Measurements from ENCODE around the gene IMPG2.

IMPG2 gene

DNA sequence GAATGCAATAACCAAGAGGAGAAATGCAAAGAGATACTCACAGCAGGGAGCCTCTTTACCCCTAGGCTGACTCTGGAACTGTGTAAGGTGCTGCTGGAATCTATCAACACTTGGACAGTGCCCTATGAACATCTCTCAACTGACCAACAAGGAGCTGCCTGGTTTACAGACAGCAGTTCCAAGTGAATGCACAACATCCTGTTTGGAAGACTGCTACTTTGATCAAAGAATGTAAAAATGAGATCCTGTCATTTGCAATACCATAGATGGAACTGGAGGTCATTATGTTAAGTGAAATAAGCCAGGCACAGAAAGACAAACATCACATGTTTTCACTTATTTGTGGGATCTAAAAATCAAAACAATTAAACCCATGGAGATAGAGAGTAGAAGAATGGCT is 136.3 kb downstream of the IMPG2 start:
- DNase-seq (ENCODE audit: low read depth): no peak

DNA sequence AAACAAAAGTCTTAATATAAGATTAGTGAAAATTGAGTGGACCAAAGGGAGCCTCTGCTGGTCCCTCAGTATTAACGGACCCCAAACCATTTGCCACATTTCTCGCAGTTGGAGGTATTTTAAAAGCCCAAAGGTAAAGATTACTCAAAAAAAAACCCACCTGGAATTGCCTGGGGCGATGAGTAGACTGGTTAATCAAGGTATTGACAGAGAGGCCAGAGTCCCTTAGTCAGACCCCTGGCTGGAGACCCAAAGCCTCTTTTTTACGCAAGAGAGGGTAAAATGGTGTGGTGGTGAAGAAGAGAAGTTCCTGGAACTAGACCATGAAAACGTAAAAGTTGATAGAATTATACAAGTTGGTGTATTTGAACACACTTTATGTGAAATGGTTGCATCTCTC is 137.2 kb downstream of the IMPG2 start:
- DNase-seq (ENCODE audit: low read depth): no peak

DNA sequence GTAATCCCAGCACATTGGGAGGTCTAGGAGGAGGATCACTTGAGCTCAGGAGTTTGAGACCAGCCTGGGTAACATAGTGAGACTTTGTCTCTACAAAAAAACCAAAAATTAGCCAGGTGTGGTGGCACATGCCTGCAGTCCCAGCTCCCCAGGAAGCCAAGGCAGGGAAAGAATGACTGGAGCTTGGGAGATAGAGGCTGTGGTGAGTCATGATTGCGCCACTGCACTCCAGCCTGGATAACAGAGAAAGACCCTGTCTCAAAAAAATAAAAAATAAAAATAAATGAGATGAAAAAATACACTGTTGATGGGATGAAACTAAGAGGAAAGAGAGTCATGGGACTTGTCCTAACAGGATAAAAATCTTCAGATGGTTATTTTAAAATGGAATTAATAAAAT is 137.6 kb downstream of the IMPG2 start:
- DNase-seq (ENCODE audit: low read depth): no peak

DNA sequence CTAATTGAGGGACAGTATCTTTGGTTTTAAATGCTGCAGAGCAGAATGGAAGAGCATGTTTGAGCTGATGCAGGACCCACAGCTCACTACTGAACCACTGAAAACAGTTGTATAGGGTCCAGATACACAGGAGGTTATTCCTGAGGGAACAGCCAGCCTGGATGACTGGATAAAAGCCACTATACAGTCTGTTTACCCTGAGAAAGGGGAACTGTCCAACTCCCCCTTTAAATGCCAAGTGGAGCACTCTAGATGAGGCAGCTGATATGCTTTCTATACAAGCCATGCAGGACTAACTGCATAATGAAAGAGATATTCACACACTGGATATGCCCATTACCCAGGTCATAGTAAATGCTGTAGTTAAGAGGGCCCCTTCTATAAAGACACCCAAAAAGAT is 138.6 kb downstream of the IMPG2 start:
- no peak for DNase-seq (ENCODE audit: low read depth)

DNA sequence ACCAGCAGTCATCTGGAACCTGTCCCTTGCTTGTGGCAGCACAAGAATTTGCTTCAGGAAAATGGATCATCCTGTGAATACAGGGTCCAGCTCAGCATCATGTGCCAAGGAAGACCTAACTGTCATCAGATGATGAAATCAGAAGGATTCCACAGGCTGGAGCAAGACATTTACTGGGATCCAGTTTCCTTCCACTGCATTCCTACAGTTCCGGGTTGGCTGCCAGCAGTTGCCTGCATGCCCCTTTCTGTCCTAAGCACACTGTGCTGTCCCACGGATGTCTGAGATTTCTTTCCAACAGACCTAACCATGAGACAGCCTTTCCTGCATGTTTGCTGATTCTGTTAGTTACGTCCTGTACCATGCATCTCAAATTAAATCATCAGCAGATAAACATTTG is 140.7 kb downstream of the IMPG2 start:
- no peak for DNase-seq (ENCODE audit: low read depth)

DNA sequence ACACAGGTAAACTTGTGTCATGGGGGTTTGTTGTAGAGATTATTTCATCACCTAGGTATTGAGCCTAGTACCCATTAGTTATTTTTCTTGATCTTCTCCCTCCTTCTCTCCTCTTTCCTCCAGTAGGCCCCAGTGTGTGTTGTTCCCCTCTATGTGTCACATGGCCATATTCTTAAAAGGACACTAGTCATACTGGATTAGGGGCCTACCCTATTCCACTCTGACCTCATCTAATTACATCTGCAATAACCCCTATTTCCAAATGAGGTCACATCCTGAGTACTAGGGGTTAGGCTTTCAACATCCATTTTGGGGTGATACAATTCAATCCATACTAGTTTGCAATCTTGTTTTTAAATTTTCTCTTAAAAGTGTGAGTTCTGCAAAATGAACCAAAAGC is 142.8 kb downstream of the IMPG2 start:
- no peak for DNase-seq (ENCODE audit: low read depth)

Measured in stromal cell of bone marrow (primary cell).